Umbilical cord (tissue), 2 donors: ENCODE results near the gene HOXB2. TPM values are rescaled to one million over a fixed set of nuclear protein-coding genes. Genes with fewer than 3 reads are reported as not detected.

ENCODE experiments used
- DNase-seq: peaks from one replicate; pipeline ENCODE4 v3.0.0-alpha.2; 2015; ENCODE audit warnings: low spot score
- total RNA-seq: library from RNA; depleted of rRNA; stranded (reverse); fragments of >200 nt; gene quantifications from one replicate; pipeline ENCODE4 v1.2.3, GENCODE V29; 2014; ENCODE audit warnings: low replicate concordance; ENCODE audit not compliant: insufficient read depth

The HOXB2 gene
- total RNA-seq, 1 donor from 2014 or later: 9.9 TPM

- no peak for DNase-seq
Measured at GRCh38 chr17:48565925-48566710, 21.2 kb upstream of the HOXB2 start.

GRCh38 chr17:48565022-48565554, 20.2 kb upstream of the HOXB2 start:
- DNase-seq: no peak

GRCh38 chr17:48564188-48565021, 19.5 kb upstream of the HOXB2 start:
- no peak for DNase-seq

GRCh38 chr17:48563867-48564187, 18.9 kb upstream of the HOXB2 start:
- DNase-seq: no peak

- DNase-seq: no peak
Measured at GRCh38 chr17:48563385-48563838, 18.5 kb upstream of the HOXB2 start.

- no peak for DNase-seq
Measured at GRCh38 chr17:48562934-48563333, 18.0 kb upstream of the HOXB2 start.

- DNase-seq: no peak
Measured at GRCh38 chr17:48561884-48562810, 17.2 kb upstream of the HOXB2 start.

- no peak for DNase-seq
Measured at GRCh38 chr17:48559840-48560817, 15.2 kb upstream of the HOXB2 start.

GRCh38 chr17:48559122-48559839, 14.4 kb upstream of the HOXB2 start:
- DNase-seq: no peak

- DNase-seq: no peak
Measured at GRCh38 chr17:48558831-48559121, 13.9 kb upstream of the HOXB2 start.

- no peak for DNase-seq
Measured at GRCh38 chr17:48558057-48558830, 13.3 kb upstream of the HOXB2 start.

GRCh38 chr17:48556576-48557401, 11.9 kb upstream of the HOXB2 start:
- peak; percentile 72 for DNase-seq

GRCh38 chr17:48556229-48556575, 11.3 kb upstream of the HOXB2 start:
- no peak for DNase-seq

GRCh38 chr17:48555258-48556228, 10.6 kb upstream of the HOXB2 start:
- peak; percentile 92 for DNase-seq

- no peak for DNase-seq
Measured at GRCh38 chr17:48554412-48555257, 9.7 kb upstream of the HOXB2 start.

- DNase-seq: no peak
Measured at GRCh38 chr17:48553826-48554225, 8.9 kb upstream of the HOXB2 start.
